Stimulated activated CD4-positive, alpha-beta T cell treated with anti-CD3 and anti-CD28 coated beads, Interleukin-1b, Interleukin-23, amount 100 ng/mL, for 48 hours (primary cell): Measurements from ENCODE around the gene ANKMY1.

ENCODE experiments used
- DNase-seq: peaks from one replicate; pipeline ENCODE4 v3.0.0-alpha.2; 2020

ANKMY1 gene

DNA sequence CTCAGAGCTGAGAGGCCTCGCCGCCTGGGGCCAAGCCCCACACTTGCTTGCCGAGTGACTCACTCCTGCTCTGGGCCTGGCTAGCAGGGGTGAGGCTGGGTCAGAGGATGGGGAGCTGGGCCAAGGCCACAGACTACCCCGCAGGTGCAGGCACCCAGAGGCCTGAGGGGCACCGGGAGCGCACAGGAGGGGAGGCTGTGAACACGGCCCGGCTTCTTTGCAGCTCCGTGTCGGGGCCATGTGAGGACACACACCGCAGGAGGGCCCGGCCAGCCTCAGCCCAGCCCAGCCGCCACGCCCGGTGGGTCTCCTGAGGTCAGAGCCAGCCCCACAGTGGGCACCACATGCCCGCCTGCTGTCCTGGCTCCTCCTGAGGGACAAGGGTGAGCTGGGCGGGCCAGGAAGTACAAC, 113.9 kb downstream of the ANKMY1 start:
- DNase-seq, result no peak

DNA sequence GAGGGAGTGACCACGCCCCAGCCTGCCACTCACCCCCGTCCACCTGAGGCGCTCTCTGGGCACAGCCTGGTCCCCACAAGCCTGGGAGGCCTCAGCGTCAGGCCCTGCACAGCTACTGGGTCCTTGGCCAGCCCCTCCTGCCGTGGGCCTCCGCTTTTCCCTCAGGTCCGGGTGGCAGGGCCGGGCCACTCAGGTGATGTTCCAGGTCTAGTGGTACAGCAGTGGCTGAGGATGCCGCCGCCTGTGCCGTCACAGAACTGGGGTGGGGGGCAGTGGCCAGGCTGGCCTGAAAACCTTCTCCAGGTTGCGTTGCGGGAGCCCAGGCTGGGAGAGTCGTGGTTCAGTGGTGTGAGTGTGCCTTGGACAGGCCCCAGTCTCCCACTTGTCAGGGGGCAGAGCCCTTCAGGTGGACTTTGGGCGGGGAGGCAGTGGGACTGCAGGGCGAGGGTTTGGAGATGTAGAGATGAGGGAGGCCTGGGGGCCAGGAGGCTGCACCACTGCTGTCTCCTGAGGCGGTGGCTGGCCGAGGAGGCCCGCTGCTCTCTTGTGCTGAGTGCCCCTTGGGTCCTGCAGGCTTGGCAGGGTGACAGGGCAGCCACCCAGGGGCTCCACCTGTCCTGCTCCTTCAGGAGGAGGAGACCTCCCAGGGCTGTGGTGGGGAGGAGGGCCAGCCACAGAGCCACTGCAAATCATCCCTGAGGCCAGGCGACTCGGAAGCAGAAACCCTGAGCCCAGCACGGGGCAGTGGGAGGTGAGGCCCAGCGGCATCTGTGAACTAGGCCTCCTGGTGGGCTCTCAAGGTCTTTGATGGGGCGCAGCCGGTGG, 114.7 kb downstream of the ANKMY1 start:
- DNase-seq, result no peak

GRCh38 chr2:240441993-240442411, 115.8 kb downstream of the ANKMY1 start:
- DNase-seq, result no peak

DNA sequence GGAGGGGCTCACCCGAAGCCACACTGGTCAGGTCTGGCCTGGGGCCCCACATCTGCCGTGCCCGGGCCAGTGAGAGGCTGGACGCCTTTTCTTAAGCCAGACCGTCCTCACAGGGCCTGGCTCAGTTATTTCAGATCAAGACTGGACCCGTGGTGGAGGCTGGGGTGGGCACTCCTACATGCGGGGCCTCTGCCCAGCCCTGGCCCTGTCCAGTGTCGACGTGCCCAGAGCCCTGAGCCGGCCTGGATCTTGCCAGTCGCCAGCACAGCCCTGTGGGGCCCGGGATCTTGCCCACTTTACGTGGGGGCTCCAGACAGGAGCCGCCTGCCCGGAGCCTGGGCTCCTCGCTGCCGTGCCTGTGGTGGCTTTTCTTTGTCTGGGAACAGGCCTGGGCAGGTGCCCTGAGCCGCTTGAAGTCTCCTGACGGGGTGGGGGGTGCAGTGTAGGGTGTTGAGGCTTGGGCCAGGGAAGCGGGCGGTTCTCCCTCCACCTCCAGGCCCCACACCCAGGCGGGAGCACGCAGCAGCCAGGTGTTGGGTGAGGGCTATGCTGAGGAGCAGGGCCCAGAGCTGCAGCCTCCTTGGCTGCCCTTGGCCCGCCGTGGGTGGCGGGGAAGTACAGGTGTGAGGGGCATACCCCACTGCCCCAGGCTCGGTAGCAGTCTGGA, 116.3 kb downstream of the ANKMY1 start:
- no peak for DNase-seq

DNA sequence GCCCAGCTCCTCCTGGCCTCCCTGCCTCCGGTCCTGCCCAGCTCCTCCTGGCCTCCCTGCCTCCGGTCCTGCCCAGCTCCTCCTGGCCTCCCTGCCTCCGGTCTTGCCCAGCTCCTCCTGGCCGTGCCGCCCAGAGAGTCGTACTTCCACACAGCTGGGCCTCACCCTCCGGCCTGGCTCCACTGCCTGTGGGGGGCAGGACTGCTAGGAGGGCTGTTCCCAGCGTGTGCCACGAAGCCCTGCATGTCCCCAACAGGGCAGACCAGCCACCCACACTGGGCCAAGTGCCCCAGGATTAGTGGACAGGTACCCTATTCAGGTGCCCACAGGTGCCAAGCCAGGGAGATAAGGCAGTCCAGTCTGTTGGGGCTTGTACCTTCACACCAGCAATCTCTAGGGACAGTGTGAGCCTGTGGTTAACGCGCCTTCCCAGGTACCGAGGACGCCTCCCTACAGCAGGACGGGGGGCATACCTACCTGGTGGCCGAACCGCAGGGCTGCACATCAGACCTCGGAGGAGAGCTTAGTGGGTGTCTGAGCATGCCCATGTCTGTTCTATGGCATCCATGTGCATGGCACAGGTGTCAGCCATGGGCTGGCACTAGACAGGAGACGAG, 117.0 kb downstream of the ANKMY1 start:
- DNase-seq, result no peak

- DNase-seq, result no peak
Observed at GRCh38 chr2:240440251-240440650, 117.5 kb downstream of the ANKMY1 start.

DNA sequence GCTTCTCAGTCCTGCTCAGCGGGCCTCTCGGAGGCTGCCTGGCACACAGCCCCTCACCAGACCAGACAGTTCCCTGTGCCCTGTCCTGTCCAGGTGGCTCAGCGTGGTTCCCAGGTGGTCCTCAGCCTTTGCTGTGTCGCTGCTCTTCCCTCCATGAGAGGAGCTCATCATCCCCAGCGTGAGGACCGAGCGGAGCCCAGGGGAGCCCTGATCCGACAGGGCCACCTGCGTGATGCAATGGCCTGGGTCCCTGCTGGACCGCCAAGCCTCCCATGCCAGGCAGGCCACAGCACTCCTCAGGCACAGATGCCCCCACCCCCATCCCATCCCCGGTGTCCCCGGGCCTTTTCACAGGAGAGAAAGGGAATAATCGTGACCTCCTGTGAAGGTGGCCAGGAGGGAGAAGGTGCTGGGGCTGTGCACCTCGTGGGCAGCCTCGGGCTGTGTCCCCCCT, 118.1 kb downstream of the ANKMY1 start:
- DNase-seq, result no peak

- no peak for DNase-seq
Observed at GRCh38 chr2:240438810-240439697, 118.7 kb downstream of the ANKMY1 start.

DNA sequence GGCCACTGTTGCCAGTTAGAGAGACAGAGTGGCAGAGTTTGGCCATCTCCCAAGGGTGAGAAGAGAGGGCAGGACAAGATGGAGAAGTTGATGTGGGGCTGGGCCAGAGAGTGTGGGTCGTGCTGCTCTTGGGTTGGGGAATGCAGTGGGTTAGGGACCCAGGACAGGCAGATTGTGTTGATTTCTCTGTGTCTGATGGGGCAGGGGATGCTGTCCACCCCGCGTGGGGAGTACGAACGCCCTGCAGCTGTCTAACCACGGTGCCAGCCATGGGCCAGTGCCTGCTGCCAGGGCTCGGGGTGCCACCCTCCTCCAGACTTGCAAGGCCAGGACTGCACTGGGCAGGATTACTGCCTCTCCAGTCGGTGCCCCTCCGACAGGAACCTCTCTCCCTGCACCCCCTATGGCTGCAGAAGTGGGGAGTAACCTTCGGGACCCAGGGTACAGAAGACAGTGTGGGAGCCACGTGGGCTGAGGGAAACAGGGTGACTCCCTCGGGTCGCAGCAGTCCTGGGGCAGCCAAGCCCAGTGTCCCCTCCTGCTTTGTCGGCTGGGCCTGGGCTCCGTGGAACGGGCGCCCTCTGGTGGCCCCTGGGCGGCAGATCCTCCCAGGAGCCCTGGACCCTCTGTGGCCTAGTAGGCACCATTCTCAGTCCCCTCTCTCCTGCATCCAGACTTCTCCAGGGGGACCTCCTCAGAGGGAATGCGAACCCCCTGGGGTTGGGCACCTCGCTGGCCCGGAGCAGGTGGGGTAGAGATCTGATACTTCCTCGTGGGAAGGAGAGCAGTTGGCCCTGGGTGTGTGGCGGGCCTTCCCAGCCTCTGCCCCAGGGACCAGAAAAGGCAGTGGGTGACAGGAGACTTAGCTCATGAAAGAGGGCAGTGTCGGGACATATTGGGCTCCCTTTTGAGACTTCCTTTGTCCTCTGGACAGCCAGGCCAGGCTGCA, 119.7 kb downstream of the ANKMY1 start:
- DNase-seq, result peak; percentile 62

GRCh38 chr2:240437551-240437860, 120.3 kb downstream of the ANKMY1 start:
- no peak for DNase-seq

GRCh38 chr2:240436683-240437550, 120.9 kb downstream of the ANKMY1 start:
- no peak for DNase-seq

GRCh38 chr2:240435948-240436682, 121.7 kb downstream of the ANKMY1 start:
- no peak for DNase-seq

- DNase-seq, result peak; percentile 39
Observed at GRCh38 chr2:240435457-240435947, 122.3 kb downstream of the ANKMY1 start, which contains the start of gene GPC1. Gene GPC1 (plus strand): TSS chr2:240435663. CDS start chr2:240435919, 256 bp downstream.

GRCh38 chr2:240434728-240435456, 122.9 kb downstream of the ANKMY1 start:
- DNase-seq, result peak; percentile 80

DNA sequence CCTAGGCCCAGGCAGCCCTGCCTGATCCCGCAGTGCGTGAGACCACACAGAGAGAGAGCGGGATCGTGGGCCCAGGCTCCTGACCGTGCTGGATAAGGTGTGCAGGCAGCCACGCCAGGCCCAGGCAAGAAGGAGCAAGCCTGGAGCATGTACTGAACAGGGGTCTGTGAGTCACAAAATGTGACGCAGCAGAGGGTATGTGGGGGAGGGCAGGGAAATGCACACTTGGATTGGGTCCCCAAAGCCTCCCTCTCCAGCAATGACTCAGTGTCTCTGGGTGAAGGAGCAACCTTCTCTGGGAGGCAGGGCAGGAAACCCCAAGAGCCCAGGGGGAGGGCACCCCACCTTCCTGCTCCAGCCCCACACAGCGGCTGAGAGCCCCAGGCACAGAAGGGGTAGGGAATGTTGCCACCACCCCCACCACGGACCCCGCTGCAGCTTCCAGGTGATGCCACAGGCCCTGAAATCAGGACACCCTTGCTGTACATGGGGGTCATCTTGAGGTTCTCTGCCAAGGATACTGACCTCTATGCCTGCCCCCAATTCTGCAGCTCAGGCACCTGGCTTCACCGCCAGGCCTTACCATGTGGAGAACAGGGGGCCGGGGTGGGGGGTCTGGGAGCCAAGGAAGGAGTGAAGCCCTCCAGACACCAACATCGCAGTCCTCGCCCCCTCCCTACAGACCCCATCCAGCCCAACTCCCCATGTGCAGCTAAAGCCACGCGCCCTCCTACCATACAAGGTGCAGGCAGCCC, 123.6 kb downstream of the ANKMY1 start:
- peak; percentile 50 for DNase-seq

DNA sequence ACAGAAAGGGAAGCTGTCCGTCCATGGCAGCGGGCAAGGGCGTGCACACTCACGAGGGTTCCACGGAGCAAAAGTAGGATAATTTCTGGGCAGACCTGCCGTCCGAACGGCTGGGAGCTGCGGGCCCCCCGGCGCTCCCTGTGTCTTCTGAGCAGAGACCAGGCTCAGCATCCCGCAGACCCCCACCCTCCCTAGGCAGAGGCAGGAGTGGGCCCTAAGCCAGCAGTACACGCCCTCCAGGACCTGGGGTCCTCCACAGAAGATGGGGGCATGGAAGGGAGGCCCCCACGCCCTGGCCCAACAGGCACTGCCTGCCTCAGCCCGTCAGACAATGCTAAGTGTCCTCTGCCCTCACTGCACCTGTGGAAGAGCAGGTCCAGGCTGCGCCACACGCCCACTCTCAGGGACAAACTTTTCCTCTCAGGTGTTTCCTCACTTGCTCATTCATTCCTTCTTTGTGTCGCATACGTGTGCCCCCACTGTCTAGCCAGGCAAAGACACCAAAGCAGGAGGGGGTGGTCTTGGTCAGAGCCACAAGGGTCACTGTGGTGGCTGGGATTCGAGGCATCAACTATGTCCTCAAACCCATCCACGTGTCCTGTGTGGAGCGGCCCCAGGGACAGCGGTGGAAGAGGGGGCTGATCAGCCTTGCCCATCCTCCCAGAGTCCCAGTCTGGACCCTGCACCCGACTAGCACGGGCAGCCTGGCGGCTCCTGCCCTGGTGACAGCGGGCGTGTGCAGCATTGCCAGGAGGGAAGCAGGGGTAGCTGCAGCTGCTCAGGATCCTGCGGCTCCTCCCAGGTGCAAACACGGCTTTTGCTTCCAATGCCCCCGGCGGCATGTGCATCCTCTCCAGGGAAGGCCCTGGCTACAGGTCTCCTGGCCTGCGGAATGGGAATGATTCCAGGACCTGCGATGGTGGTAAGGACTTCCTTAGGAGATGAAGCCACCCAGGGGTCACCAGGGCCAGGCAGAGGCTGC, 124.7 kb downstream of the ANKMY1 start:
- DNase-seq, result peak; percentile 1

GRCh38 chr2:240432430-240432819, 125.4 kb downstream of the ANKMY1 start:
- no peak for DNase-seq
